Cardiac muscle cell (in vitro differentiated cells and primary cell): ENCODE results near the gene SHTN1. TPM values are rescaled to one million over a fixed set of nuclear protein-coding genes. Genes with fewer than 3 reads are reported as not detected.

Source experiments
- DNase-seq, 2 donors: peaks; one replicate each; pipeline versions ENCODE4 v3.0.0 to v3.0.0-alpha.2; 2010 to 2017; ENCODE audit warnings: low read depth in 1 of 2, low spot score in 1 of 2
- H3K27ac ChIP-seq: fragments of 200-600 bp; sonication (generic); 2 replicates; pipeline ENCODE4 v1.5.1; 2016
- H3K27me3 ChIP-seq: fragments of 200-600 bp; sonication (generic); 2 replicates; pipeline ENCODE4 v1.6.0; 2016; ENCODE audit warnings: control low read depth
- H3K36me3 ChIP-seq: fragments of 200-600 bp; sonication (generic); 2 replicates; pipeline ENCODE4 v1.5.1; 2016; ENCODE audit warnings: control low read depth
- H3K4me1 ChIP-seq: fragments of 200-600 bp; sonication (generic); 2 replicates; pipeline ENCODE4 v1.8.1; 2017; ENCODE audit warnings: low read depth, mild to moderate bottlenecking, mixed run types
- H3K4me3 ChIP-seq: fragments of 200-600 bp; sonication (generic); 2 replicates; pipeline ENCODE4 v1.5.1; 2016; ENCODE audit warnings: mild to moderate bottlenecking
- H3K9me3 ChIP-seq: fragments of 200-600 bp; sonication (generic); 2 replicates; pipeline ENCODE4 v1.5.1; 2017; ENCODE audit warnings: low read depth, mild to moderate bottlenecking, control low read depth
- CTCF ChIP-seq: IDR thresholded peaks from 2 replicates; pipeline ENCODE4 v1.5.1; 2012; ENCODE audit warnings: low read depth, mild to moderate bottlenecking, low read length
- polyA plus RNA-seq: library from polyadenylated mRNA; unstranded; fragments of >200 nt; fragmentation: Nextera tagmentation; extraction: Ambion mirVana; gene quantifications from 2 replicates; pipeline ENCODE4 v1.2.1, GENCODE V29; 2016
- total RNA-seq: library from RNA; depleted of rRNA; stranded (reverse); fragments of >200 nt; gene quantifications from 2 replicates; pipeline ENCODE4 v1.2.3, GENCODE V29; 2016

The SHTN1 gene
- total and polyA plus RNA-seq, 2 experiments from 2014 or later, result 2.9 to 4.1 TPM

DNA sequence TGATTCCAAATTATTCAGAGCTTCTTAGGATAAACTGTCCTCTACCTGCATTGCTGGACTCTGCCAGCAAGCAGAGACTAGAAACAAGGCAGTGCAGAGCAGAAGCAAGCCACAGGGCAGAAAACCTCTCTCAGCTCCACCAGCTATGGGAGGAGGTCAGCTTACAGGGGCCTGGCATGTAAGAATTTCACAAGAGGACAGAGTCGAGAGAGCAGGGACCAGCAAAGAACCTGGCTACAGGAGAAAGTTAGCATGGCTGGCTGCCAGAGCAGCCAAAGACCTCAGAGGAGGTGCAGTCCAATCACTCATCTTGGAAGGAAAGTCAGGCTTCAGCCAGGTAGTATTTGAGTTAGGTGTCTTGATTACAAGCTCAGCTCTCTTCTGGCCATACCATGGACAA is 92.8 kb downstream of the SHTN1 start:
- Histone ChIP-seq H3K4me1 (no peaks in the 10 kb centered on the region), H3K4me3 (no peak overlapping the region), H3K36me3 (no peaks in the 10 kb centered on the region), H3K9me3 (no peaks in the 10 kb centered on the region), H3K27me3 (no peaks in the 10 kb centered on the region), H3K27ac (no peak overlapping the region)
- TF ChIP-seq CTCF, result no peak
- DNase-seq, result peak in 1 of 2 donors; percentile 15

GRCh38 chr10:116910910-116911309 is 94.1 kb downstream of the SHTN1 start:
- no peak for TF ChIP-seq CTCF
- DNase-seq, result no peak
- H3K36me3 ChIP-seq, result no peaks in the 10 kb centered on the region
- no peak overlapping the region for H3K27ac ChIP-seq
- no peaks in the 10 kb centered on the region for H3K4me1 ChIP-seq
- no peak overlapping the region for H3K4me3 ChIP-seq
- H3K9me3 ChIP-seq, result no peaks in the 10 kb centered on the region
- H3K27me3 ChIP-seq, result no peaks in the 10 kb centered on the region

- no peak for TF ChIP-seq CTCF
- Histone ChIP-seq H3K4me3 (no peak overlapping the region), H3K27ac (no peak overlapping the region), H3K4me1 (no peaks in the 10 kb centered on the region), H3K9me3 (no peaks in the 10 kb centered on the region), H3K36me3 (no peaks in the 10 kb centered on the region), H3K27me3 (no peaks in the 10 kb centered on the region)
- DNase-seq, result no peak
Measured at GRCh38 chr10:116909307-116909706, 95.7 kb downstream of the SHTN1 start.

DNA sequence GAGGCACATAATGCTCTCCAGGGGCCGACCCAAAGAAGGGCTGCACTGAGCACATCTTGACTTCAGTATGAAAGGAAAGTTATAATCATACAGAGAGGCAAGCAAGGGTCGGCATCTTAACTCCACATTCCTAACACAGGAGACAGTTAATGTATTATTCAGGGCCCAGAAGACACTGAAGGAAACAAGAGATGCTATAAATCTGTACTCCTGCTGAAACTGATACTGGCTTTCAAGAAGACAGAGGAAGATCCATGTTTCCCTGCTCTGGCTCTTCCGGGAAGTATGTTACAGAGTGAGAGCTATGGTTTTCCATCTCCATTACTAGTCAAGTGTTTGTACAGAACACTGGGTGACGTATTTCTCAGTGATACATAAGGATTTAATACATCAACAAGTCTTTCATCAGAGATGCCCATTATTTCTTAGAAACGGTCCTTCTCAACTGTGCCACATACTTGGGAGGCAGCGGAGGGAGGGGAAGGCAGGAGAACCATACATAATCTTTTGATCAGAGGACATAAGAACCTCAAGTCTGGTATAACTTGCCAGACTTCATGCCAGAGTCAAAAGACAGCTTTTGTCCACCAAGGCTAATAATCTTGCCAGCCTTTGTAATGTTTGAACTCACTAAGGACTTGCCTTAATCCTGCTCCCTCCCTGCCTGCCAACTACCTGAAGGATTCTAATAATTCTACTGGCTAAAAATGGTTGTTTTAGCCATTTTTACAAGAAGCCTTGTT is 97.6 kb downstream of the SHTN1 start:
- Histone ChIP-seq H3K4me3 (no peak overlapping the region), H3K27ac (no peak overlapping the region), H3K9me3 (no peaks in the 10 kb centered on the region), H3K4me1 (no peaks in the 10 kb centered on the region), H3K27me3 (no peaks in the 10 kb centered on the region), H3K36me3 (no peaks in the 10 kb centered on the region)
- no peak for DNase-seq
- no peak for TF ChIP-seq CTCF

- no peak for TF ChIP-seq CTCF
- Histone ChIP-seq H3K27me3 (no peaks in the 10 kb centered on the region), H3K9me3 (no peaks in the 10 kb centered on the region), H3K36me3 (no peaks in the 10 kb centered on the region), H3K4me1 (no peaks in the 10 kb centered on the region), H3K27ac (no peak overlapping the region), H3K4me3 (no peak overlapping the region)
- DNase-seq, result no peak
Measured at GRCh38 chr10:116905845-116906210, 99.2 kb downstream of the SHTN1 start.
